Fibroblast of the aortic adventitia (primary cell): ENCODE results near the gene SPRR3. TPM values are rescaled to one million over a fixed set of nuclear protein-coding genes. Genes with fewer than 3 reads are reported as not detected.

Source experiments
- DNase-seq: peaks from one replicate; pipeline ENCODE4 v3.0.0-alpha.2; 2010; ENCODE audit warnings: low read depth
- H3K4me3 ChIP-seq: 2 replicates; pipeline ENCODE4 v1.5.1; 2011; ENCODE audit warnings: low read depth, mild to moderate bottlenecking, control low read depth, low read length, moderate library complexity
- CTCF ChIP-seq: IDR thresholded peaks from 2 replicates; pipeline ENCODE4 v1.5.1; 2011; ENCODE audit warnings: mild to moderate bottlenecking, low read length, control low read depth, inconsistent platforms; ENCODE audit not compliant: insufficient read depth
- small RNA-seq: library from RNA; depleted of rRNA; stranded (forward); fragments of <200 nt; gene quantifications from one replicate; pipeline ENCODE3, GENCODE V24; 2012
- total RNA-seq: library from RNA; depleted of rRNA; stranded (reverse); fragments of >200 nt; gene quantifications from 2 replicates; pipeline ENCODE4 v1.2.3, GENCODE V29; 2012; ENCODE audit warnings: low replicate concordance

SPRR3 gene
- total RNA-seq, 1 donor, result not detected

- no peak for TF ChIP-seq CTCF
- DNase-seq, result no peak
These were observed 33.7 kb downstream of the SPRR3 start for GRCh38 chr1:153035211-153035610.

GRCh38 chr1:153040950-153041631, 39.5 kb downstream of the SPRR3 start, which contains the start of gene SPRR2D:
Gene SPRR2D (minus strand): TSS chr1:153041120. CDS start chr1:153040346, 774 bp downstream.
- no peak for TF ChIP-seq CTCF
- H3K4me3 ChIP-seq, result no peak within 1 kb of the TSS
- no peak for DNase-seq

More at GRCh38 chr1:153035211-153035610, 33.7 kb downstream of the SPRR3 start:
- no peak overlapping the region for H3K4me3 ChIP-seq

GRCh38 chr1:153049211-153049610, 47.7 kb downstream of the SPRR3 start:
- DNase-seq, result no peak
- no peak for TF ChIP-seq CTCF

More at GRCh38 chr1:153049211-153049610, 47.7 kb downstream of the SPRR3 start:
- no peak overlapping the region for H3K4me3 ChIP-seq

Small RNA genes within 50 kb of the gene (small RNA-seq; reads per million reads assigned to genes)
- gene AL356867.1, result not detected
- not detected for gene RF00322
- not detected for gene SPRR1A

Other genes with a start within 250 kb of the SPRR3 start
- not detected in 2 replicates for gene KPRP, start 243.7 kb upstream of the SPRR3 start, total RNA-seq
- gene LCE1F, start 226.6 kb upstream of the SPRR3 start, total RNA-seq, result not detected in 2 replicates
- not detected in 2 replicates for gene LCE1E, start 215.5 kb upstream of the SPRR3 start, total RNA-seq
- not detected in 2 replicates for gene LCE1D, start 205.0 kb upstream of the SPRR3 start, total RNA-seq
- gene LCE1C, start 195.1 kb upstream of the SPRR3 start, total RNA-seq, result not detected in 2 replicates
- gene LCE1B, start 189.8 kb upstream of the SPRR3 start, total RNA-seq, result not detected in 2 replicates
- gene LCE1A, start 174.3 kb upstream of the SPRR3 start, total RNA-seq, result not detected in 2 replicates
- gene LCE6A, start 158.9 kb upstream of the SPRR3 start, total RNA-seq, result not detected in 2 replicates
- gene LCE7A, start 141.8 kb upstream of the SPRR3 start, total RNA-seq, result not detected in 2 replicates
- not detected in 2 replicates for gene SMCP, start 123.4 kb upstream of the SPRR3 start, total RNA-seq
- not detected in 2 replicates for gene IVL, start 93.2 kb upstream of the SPRR3 start, total RNA-seq
- not detected in 2 replicates for gene SPRR5, start 54.5 kb upstream of the SPRR3 start, total RNA-seq
- not detected in 2 replicates for gene SPRR4, start 31.1 kb upstream of the SPRR3 start, total RNA-seq
- not detected in 2 replicates for gene SPRR1A, start 17.7 kb upstream of the SPRR3 start, total RNA-seq
- not detected in 2 replicates for gene SPRR1B, start 29.5 kb downstream of the SPRR3 start, total RNA-seq
- gene SPRR2D, start 39.4 kb downstream of the SPRR3 start, total RNA-seq, result not detected in 2 replicates
- not detected in 2 replicates for gene SPRR2A, start 55.8 kb downstream of the SPRR3 start, total RNA-seq
- not detected in 2 replicates for gene SPRR2B, start 69.9 kb downstream of the SPRR3 start, total RNA-seq
- gene SPRR2E, start 92.8 kb downstream of the SPRR3 start, total RNA-seq, result not detected in 2 replicates
- gene SPRR2F, start 111.8 kb downstream of the SPRR3 start, total RNA-seq, result not detected in 2 replicates
- gene SPRR2G, start 149.1 kb downstream of the SPRR3 start, total RNA-seq, result not detected in 2 replicates
- not detected in 2 replicates for gene LELP1, start 201.7 kb downstream of the SPRR3 start, total RNA-seq
- gene PRR9, start 215.8 kb downstream of the SPRR3 start, total RNA-seq, result not detected in 2 replicates